H1 (cell line): ENCODE measurements around the gene WDR27.

Experiments
- CTBP2 ChIP-seq: IDR thresholded peaks from 2 replicates; pipeline ENCODE4 v1.7.0; 2011; ENCODE audit warnings: borderline replicate concordance, mild to moderate bottlenecking, moderate library complexity, mixed read lengths, low read length; ENCODE audit not compliant: insufficient read depth, insufficient read length
- HDAC6 ChIP-seq: IDR thresholded peaks from one replicate; pipeline ENCODE4 v1.7.1; 2012; ENCODE audit warnings: low read depth, mild to moderate bottlenecking, inconsistent platforms, low read length, moderate library complexity
- JUND ChIP-seq: IDR thresholded peaks from 2 replicates; pipeline ENCODE4 v1.6.1; 2011; ENCODE audit warnings: mild to moderate bottlenecking, improper control_type of control experiment, low read length
- KDM5A ChIP-seq: fragments of 200-600 bp; IDR thresholded peaks from 2 replicates; pipeline ENCODE4 v1.7.1; 2012; ENCODE audit warnings: mild to moderate bottlenecking, low read length, inconsistent platforms, mixed read lengths
- NANOG ChIP-seq: IDR thresholded peaks from 2 replicates; pipeline ENCODE4 v1.6.1; 2011; ENCODE audit warnings: low read length, low read depth, mild to moderate bottlenecking, inconsistent platforms; ENCODE audit not compliant: insufficient read depth, poor library complexity, severe bottlenecking
- PHF8 ChIP-seq: fragments of 200-600 bp; sonication (generic); conservative IDR thresholded peaks from 2 replicates; pipeline ENCODE4 v1.7.1; 2012; ENCODE audit warnings: low read depth, mild to moderate bottlenecking, inconsistent platforms, low read length, moderate library complexity
- POLR2AphosphoS5 ChIP-seq: IDR thresholded peaks from 2 replicates; pipeline ENCODE4 v1.6.1; 2011; ENCODE audit warnings: low read depth, low read length
- RNF2 ChIP-seq: fragments of 200-900, 300-1000 bp; sonication (generic); IDR thresholded peaks from 2 replicates; pipeline ENCODE4 v1.7.1; 2016; ENCODE audit warnings: borderline replicate concordance, low read depth, mild to moderate bottlenecking, antibody characterized with exemption, low read length; ENCODE audit not compliant: poor library complexity, severe bottlenecking; ENCODE audit errors: missing control alignments
- SP2 ChIP-seq: IDR thresholded peaks from 2 replicates; pipeline ENCODE4 v1.6.1; 2012; ENCODE audit warnings: mild to moderate bottlenecking, low read length, inconsistent platforms
- TCF12 ChIP-seq: IDR thresholded peaks from 2 replicates; pipeline ENCODE4 v1.6.1; 2011; ENCODE audit warnings: low read depth, mild to moderate bottlenecking, low read length
- TF ChIP-seq, protein P1 (sequence below), 3 experiments: IDR thresholded peaks; 1 replicate in 2 of 3; 2 replicates in 1 of 3; pipeline versions ENCODE4 v1.5.1 to v1.6.1; 2011; ENCODE audit warnings: low read length in 3 of 3, mild to moderate bottlenecking in 3 of 3, inconsistent platforms in 2 of 3, low read depth in 1 of 3, moderate library complexity in 1 of 3; ENCODE audit not compliant: insufficient read depth in 1 of 3; ENCODE audit errors: control extremely low read depth in 1 of 3

DNA sequence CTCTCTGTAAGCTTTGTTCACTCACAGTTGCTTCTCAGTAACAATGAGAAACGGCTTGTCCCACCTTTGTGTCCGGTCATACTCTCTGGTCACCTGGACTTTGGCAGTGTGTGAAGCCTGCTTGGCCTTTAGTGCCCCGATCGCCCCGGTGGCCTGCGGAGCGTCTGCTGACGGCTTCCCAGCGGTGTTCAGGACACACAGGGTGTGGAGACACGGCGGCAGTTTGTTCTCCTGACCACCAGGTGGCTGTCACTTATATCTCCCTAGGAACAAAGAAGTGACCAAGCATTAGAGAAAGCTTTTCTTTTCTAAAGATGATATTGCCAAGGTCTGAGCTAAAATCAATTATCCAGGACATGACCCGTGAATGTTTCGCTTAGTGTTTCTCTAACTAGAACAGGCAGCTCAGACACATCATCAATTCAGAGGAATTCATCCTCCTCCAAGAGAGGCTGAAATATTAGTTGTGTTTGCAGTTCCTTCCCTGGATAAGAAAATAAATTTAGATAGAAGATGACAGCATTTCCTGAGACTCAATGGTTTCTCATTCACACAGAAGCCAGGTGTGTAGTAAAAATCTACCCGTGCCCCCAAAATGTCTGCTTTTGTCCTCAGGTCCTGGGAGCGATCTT lies 280.8 kb downstream of the WDR27 start:
- TF ChIP-seq KDM5A (no peak), SP2 (no peak), HDAC6 (no peak), CTBP2 (no peak), POLR2AphosphoS5 (no peak), JUND (no peak), NANOG (no peak), TCF12 (no peak), PHF8 (no peak), RNF2 (no peak)
- TF ChIP-seq, protein P1, sequence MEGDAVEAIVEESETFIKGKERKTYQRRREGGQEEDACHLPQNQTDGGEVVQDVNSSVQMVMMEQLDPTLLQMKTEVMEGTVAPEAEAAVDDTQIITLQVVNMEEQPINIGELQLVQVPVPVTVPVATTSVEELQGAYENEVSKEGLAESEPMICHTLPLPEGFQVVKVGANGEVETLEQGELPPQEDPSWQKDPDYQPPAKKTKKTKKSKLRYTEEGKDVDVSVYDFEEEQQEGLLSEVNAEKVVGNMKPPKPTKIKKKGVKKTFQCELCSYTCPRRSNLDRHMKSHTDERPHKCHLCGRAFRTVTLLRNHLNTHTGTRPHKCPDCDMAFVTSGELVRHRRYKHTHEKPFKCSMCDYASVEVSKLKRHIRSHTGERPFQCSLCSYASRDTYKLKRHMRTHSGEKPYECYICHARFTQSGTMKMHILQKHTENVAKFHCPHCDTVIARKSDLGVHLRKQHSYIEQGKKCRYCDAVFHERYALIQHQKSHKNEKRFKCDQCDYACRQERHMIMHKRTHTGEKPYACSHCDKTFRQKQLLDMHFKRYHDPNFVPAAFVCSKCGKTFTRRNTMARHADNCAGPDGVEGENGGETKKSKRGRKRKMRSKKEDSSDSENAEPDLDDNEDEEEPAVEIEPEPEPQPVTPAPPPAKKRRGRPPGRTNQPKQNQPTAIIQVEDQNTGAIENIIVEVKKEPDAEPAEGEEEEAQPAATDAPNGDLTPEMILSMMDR (IDR thresholded peaks at IDR 0.05; ENCODE audit: control extremely low read depth in 1 of 3, insufficient read depth in 1 of 3, low read depth in 1 of 3, low read length in 3 of 3), result peak; percentile 32 to 54 (median 45); a peak in 3 of 4 replicates
